Keratinocyte (primary cell): Measurements from ENCODE around the gene ARID1B. TPM values are rescaled to one million over a fixed set of nuclear protein-coding genes. Genes with fewer than 3 reads are reported as not detected.

Experiments used
- DNase-seq: peaks from one replicate; pipeline ENCODE4 v3.0.0-alpha.2; 2011; ENCODE audit warnings: low read depth, missing footprints, low spot score
- FAIRE-seq: peaks from 2 replicates; lab custom pipeline; 2011; peaks lifted over from hg19 to GRCh38; lab: Jason Lieb, UNC
- H2AFZ ChIP-seq: 2 replicates; pipeline ENCODE4 v1.6.0; 2012; ENCODE audit warnings: low read length, control low read depth, inconsistent platforms; ENCODE audit not compliant: control insufficient read depth
- H3K27ac ChIP-seq: 2 replicates; pipeline ENCODE4 v1.5.1; 2011; ENCODE audit warnings: low read length; ENCODE audit not compliant: control insufficient read depth, insufficient read depth
- H3K27me3 ChIP-seq: 3 replicates; pipeline ENCODE4 v1.6.0; 2011; ENCODE audit warnings: low read length; ENCODE audit not compliant: control insufficient read depth, insufficient read depth; ENCODE audit errors: extremely low read depth
- H3K36me3 ChIP-seq, 2 experiments: 2 replicates in 1 of 2; 3 replicates in 1 of 2; pipeline ENCODE4 v1.5.1; 2011; ENCODE audit warnings: low read length in 2 of 2, mild to moderate bottlenecking in 1 of 2; ENCODE audit not compliant: control insufficient read depth in 2 of 2, insufficient read depth in 2 of 2; ENCODE audit errors: extremely low read depth in 1 of 2
- H3K4me1 ChIP-seq: 3 replicates; pipeline ENCODE4 v1.5.1; 2011; ENCODE audit warnings: low read length; ENCODE audit not compliant: control insufficient read depth, insufficient read depth; ENCODE audit errors: extremely low read depth
- H3K4me2 ChIP-seq: 3 replicates; pipeline ENCODE4 v1.6.0; 2011; ENCODE audit warnings: low read depth, low read length; ENCODE audit not compliant: control insufficient read depth, insufficient read depth; ENCODE audit errors: extremely low read depth
- H3K4me3 ChIP-seq, 3 experiments: fragments of 200-600 bp in 1 of 3; sonication (generic) in 1 of 3; 2 replicates in 2 of 3; 3 replicates in 1 of 3; pipeline ENCODE4 v1.5.1; 2011 to 2016; ENCODE audit warnings: low read length in 3 of 3, mild to moderate bottlenecking in 3 of 3, control low read depth in 2 of 3, inconsistent platforms in 1 of 3, low read depth in 1 of 3, mixed read lengths in 1 of 3, mixed run types in 1 of 3, moderate library complexity in 1 of 3; ENCODE audit not compliant: control insufficient read depth in 2 of 3, insufficient read depth in 2 of 3; ENCODE audit errors: extremely low read depth in 1 of 3
- H3K79me2 ChIP-seq: 2 replicates; pipeline ENCODE4 v1.6.0; 2012; ENCODE audit warnings: low read length; ENCODE audit not compliant: control insufficient read depth, insufficient read depth
- H3K9ac ChIP-seq: 3 replicates; pipeline ENCODE4 v1.6.0; 2011; ENCODE audit warnings: low read length; ENCODE audit not compliant: control insufficient read depth, insufficient read depth; ENCODE audit errors: extremely low read depth
- H3K9me1 ChIP-seq: 3 replicates; pipeline ENCODE4 v1.6.0; 2011; ENCODE audit warnings: low read length; ENCODE audit not compliant: control insufficient read depth, insufficient read depth; ENCODE audit errors: extremely low read depth
- H3K9me3 ChIP-seq: 2 replicates; pipeline ENCODE4 v1.5.1; 2012; ENCODE audit warnings: low read depth, low read length; ENCODE audit not compliant: control insufficient read depth
- H4K20me1 ChIP-seq: 3 replicates; pipeline ENCODE4 v1.6.0; 2011; ENCODE audit warnings: low read length; ENCODE audit not compliant: control insufficient read depth, insufficient read depth; ENCODE audit errors: extremely low read depth
- CTCF ChIP-seq, 3 experiments: IDR thresholded peaks in 1 of 3; conservative IDR thresholded peaks in 1 of 3; optimal IDR thresholded peaks in 1 of 3; 2 replicates in 2 of 3; 3 replicates in 1 of 3; pipeline versions ENCODE3 to v1.5.1; 2011; ENCODE audit warnings: low read length in 3 of 3, mild to moderate bottlenecking in 3 of 3, moderate library complexity in 2 of 3, control low read depth in 1 of 3, inconsistent platforms in 1 of 3; ENCODE audit not compliant: insufficient read depth in 2 of 3; ENCODE audit errors: extremely low read depth in 1 of 3
- EZH2 ChIP-seq: IDR thresholded peaks from one replicate; pipeline ENCODE4 v1.6.1; 2012; ENCODE audit warnings: inconsistent platforms, mild to moderate bottlenecking, low read length, moderate library complexity
- dilution Hi-C: fragments of 300-500 bp; cut with MboI; formaldehyde crosslinking; loops from one replicate; pipeline ENCODE4 v1.7.0; 2020; ENCODE audit warnings: low sequenced_read_pairs; ENCODE audit not compliant: extremely low pct_ligation_motif_present
- polyA plus RNA-seq, 5 experiments: library from polyadenylated mRNA; depleted of rRNA in 3 of 5; stranded (reverse) in 3 of 5; stranded (forward) in 1 of 5; unstranded in 1 of 5; fragments of >200 nt; gene quantifications; 1 replicate in 1 of 5; 2 replicates in 3 of 5; 3 replicates in 1 of 5; pipeline versions ENCODE4 v1.2.1 to v1.2.3, GENCODE V29; 2011 to 2012; ENCODE audit warnings: missing spikeins in 2 of 5, low read depth in 1 of 5, low replicate concordance in 1 of 5

Gene ARID1B
- polyA plus RNA-seq, 1 donor (not counting 4 experiments of a cell fraction or from before 2014, with no cell fraction given) = 14.9 TPM

- H4K20me1 ChIP-seq = no peaks in the 10 kb centered on the region
- peak overlapping the region; percentile 84 for H2AFZ ChIP-seq
- H3K9ac ChIP-seq = peak overlapping the region; percentile 61
- H3K9me1 ChIP-seq = no peaks in the 10 kb centered on the region
- TF ChIP-seq EZH2 (no peak), CTCF (optimal IDR thresholded peaks at IDR 0.05 in 1 of 3, IDR thresholded peaks at IDR 0.05 in 1 of 3, conservative IDR thresholded peaks at IDR 0.05 in 1 of 3; ENCODE audit: extremely low read depth in 1 of 3, insufficient read depth in 2 of 3, low read length in 3 of 3) (peak in 1 of 3 experiments; percentile 17)
- peak overlapping the region; percentile 9 to 56 (median 52) for H3K4me3 ChIP-seq
- peaks cover 20% of the 10 kb centered on the region for H3K4me1 ChIP-seq
- peak; percentile 69 for FAIRE-seq
- dilution Hi-C loops = no loop called here
- peak overlapping the region; percentile 49 for H3K27ac ChIP-seq
- H3K36me3 ChIP-seq = no peaks in the 10 kb centered on the region
- peak overlapping the region; percentile 81 for H3K4me2 ChIP-seq
- DNase-seq = peak; percentile 25
- no peaks in the 10 kb centered on the region for H3K27me3 ChIP-seq
- H3K79me2 ChIP-seq = no peaks in the 10 kb centered on the region
- H3K9me3 ChIP-seq = no peaks in the 10 kb centered on the region
Measured at GRCh38 chr6:157221049-157221816, 444.1 kb downstream of the ARID1B start.

GRCh38 chr6:157221817-157222175 is 444.6 kb downstream of the ARID1B start:
- Histone ChIP-seq H3K4me2 (peak overlapping the region; percentile 81), H3K4me3 (no peak overlapping the region), H3K4me1 (peaks cover 20% of the 10 kb centered on the region), H3K9me3 (no peaks in the 10 kb centered on the region), H3K27me3 (no peaks in the 10 kb centered on the region), H3K27ac (no peak overlapping the region), H2AFZ (no peak overlapping the region), H3K36me3 (no peaks in the 10 kb centered on the region), H3K9me1 (no peaks in the 10 kb centered on the region), H3K9ac (no peak overlapping the region), H4K20me1 (no peaks in the 10 kb centered on the region), H3K79me2 (no peaks in the 10 kb centered on the region)
- FAIRE-seq (no peak), DNase-seq (no peak)
- dilution Hi-C loops = no loop called here
- TF ChIP-seq EZH2 = no peak
- no peak for TF ChIP-seq CTCF (optimal IDR thresholded peaks at IDR 0.05 in 1 of 3, IDR thresholded peaks at IDR 0.05 in 1 of 3, conservative IDR thresholded peaks at IDR 0.05 in 1 of 3; ENCODE audit: extremely low read depth in 1 of 3, insufficient read depth in 2 of 3, low read length in 3 of 3)
